Measurements from ENCODE around the gene SPATA13. TPM values are rescaled to one million over a fixed set of nuclear protein-coding genes. Genes with fewer than 3 reads are reported as not detected.

SPATA13 gene
- total and polyA plus RNA-seq, 2 donors (not counting 1 experiment from before 2014, with no cell fraction given), result 11.6 to 24.6 TPM

DNA sequence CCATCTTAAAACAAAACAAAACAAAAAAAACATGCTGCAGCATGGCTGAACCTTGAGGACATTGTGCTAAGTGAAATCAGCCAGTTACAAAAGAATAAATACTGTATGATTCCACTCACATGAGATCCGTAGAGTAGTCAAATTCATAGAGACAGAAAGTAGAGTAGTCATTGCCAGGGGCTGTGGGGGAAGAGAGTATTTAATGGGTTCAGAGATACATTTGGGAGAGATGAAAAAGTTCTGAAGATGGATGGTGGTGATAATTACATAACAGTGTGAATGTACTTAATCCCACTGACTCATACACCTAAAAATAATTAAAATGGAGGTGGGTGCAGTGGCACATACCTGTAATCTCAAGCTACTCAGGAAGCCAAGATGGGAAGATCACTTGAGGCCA, 76.8 kb downstream of the SPATA13 start:
- no peak overlapping the region for H3K4me2 ChIP-seq (ENCODE audit: extremely low read depth, insufficient read depth, low read length)
- H3K36me3 ChIP-seq (ENCODE audit: control insufficient read depth, insufficient read depth, low read length), result no peaks in the 10 kb centered on the region
- no peak overlapping the region for H2AFZ ChIP-seq (ENCODE audit: low read length)
- no peaks in the 10 kb centered on the region for H3K9me3 ChIP-seq (ENCODE audit: control insufficient read depth, insufficient read depth, low read depth, low read length)
- H3K4me3 ChIP-seq (replicated peaks in 1 of 4; ENCODE audit: control extremely low read depth in 1 of 4, insufficient read depth in 1 of 4, low read depth in 3 of 4, low read length in 4 of 4), result no peak overlapping the region
- no peaks in the 10 kb centered on the region for H4K20me1 ChIP-seq (ENCODE audit: control insufficient read depth, extremely low read depth, insufficient read depth, low read length)
- no peaks in the 10 kb centered on the region for H3K27me3 ChIP-seq (ENCODE audit: control insufficient read depth, insufficient read depth, low read length)
- H3K27ac ChIP-seq (ENCODE audit: insufficient read depth, low read length), result no peak overlapping the region
- no peaks in the 10 kb centered on the region for H3K79me2 ChIP-seq (ENCODE audit: control insufficient read depth, insufficient read depth, low read length)
- no peak for DNase-seq (ENCODE audit: low read depth in 2 of 2)
- H3K4me1 ChIP-seq (ENCODE audit: control insufficient read depth, extremely low read depth, insufficient read depth, low read length), result no peaks in the 10 kb centered on the region
- H3K9ac ChIP-seq (ENCODE audit: insufficient read depth, low read length), result no peak overlapping the region
- TF ChIP-seq EZH2 (IDR thresholded peaks at IDR 0.05; ENCODE audit: low read length, missing control alignments), result no peak
- TF ChIP-seq, protein P1, sequence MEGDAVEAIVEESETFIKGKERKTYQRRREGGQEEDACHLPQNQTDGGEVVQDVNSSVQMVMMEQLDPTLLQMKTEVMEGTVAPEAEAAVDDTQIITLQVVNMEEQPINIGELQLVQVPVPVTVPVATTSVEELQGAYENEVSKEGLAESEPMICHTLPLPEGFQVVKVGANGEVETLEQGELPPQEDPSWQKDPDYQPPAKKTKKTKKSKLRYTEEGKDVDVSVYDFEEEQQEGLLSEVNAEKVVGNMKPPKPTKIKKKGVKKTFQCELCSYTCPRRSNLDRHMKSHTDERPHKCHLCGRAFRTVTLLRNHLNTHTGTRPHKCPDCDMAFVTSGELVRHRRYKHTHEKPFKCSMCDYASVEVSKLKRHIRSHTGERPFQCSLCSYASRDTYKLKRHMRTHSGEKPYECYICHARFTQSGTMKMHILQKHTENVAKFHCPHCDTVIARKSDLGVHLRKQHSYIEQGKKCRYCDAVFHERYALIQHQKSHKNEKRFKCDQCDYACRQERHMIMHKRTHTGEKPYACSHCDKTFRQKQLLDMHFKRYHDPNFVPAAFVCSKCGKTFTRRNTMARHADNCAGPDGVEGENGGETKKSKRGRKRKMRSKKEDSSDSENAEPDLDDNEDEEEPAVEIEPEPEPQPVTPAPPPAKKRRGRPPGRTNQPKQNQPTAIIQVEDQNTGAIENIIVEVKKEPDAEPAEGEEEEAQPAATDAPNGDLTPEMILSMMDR (conservative IDR thresholded peaks at IDR 0.05 in 1 of 2, IDR thresholded peaks at IDR 0.05 in 1 of 2; ENCODE audit: low read depth in 1 of 2, low read length in 2 of 2), result no peak

DNA sequence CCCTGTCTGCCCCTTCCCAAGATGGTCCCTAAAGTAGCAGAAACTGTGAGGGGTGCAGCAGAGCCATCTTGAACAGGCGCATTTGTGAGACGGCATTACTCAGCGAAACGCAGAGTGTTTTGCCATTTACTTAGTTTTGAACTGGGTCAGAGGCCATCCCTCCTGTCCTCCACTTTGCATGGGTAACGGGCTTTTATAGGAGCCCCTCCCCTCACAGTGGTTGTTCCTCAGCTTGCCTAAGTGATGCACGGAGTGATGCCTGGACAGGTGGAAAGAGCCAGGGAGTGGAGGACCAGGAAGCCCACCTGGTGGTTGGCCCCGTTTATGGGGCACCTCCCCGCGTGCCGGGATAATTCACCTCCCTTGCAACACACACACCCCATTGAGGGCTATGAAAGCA, 80.8 kb downstream of the SPATA13 start:
- Histone ChIP-seq H3K27me3 (ENCODE audit: control insufficient read depth, insufficient read depth, low read length) (no peaks in the 10 kb centered on the region), H3K4me1 (ENCODE audit: control insufficient read depth, extremely low read depth, insufficient read depth, low read length) (no peaks in the 10 kb centered on the region), H3K36me3 (ENCODE audit: control insufficient read depth, insufficient read depth, low read length) (no peaks in the 10 kb centered on the region), H2AFZ (ENCODE audit: low read length) (no peak overlapping the region), H3K27ac (ENCODE audit: insufficient read depth, low read length) (no peak overlapping the region), H3K4me3 (replicated peaks in 1 of 4; ENCODE audit: control extremely low read depth in 1 of 4, insufficient read depth in 1 of 4, low read depth in 3 of 4, low read length in 4 of 4) (no peak overlapping the region), H3K79me2 (ENCODE audit: control insufficient read depth, insufficient read depth, low read length) (no peaks in the 10 kb centered on the region), H4K20me1 (ENCODE audit: control insufficient read depth, extremely low read depth, insufficient read depth, low read length) (no peaks in the 10 kb centered on the region), H3K9me3 (ENCODE audit: control insufficient read depth, insufficient read depth, low read depth, low read length) (no peaks in the 10 kb centered on the region), H3K9ac (ENCODE audit: insufficient read depth, low read length) (no peak overlapping the region), H3K4me2 (ENCODE audit: extremely low read depth, insufficient read depth, low read length) (no peak overlapping the region)
- no peak for TF ChIP-seq EZH2 (IDR thresholded peaks at IDR 0.05; ENCODE audit: low read length, missing control alignments)
- TF ChIP-seq, protein P1 (conservative IDR thresholded peaks at IDR 0.05 in 1 of 2, IDR thresholded peaks at IDR 0.05 in 1 of 2; ENCODE audit: low read depth in 1 of 2, low read length in 2 of 2), result no peak
- DNase-seq (ENCODE audit: low read depth in 2 of 2), result no peak

- DNase-seq (ENCODE audit: low read depth in 2 of 2), result no peak
- H3K27me3 ChIP-seq (ENCODE audit: control insufficient read depth, insufficient read depth, low read length), result no peaks in the 10 kb centered on the region
- H4K20me1 ChIP-seq (ENCODE audit: control insufficient read depth, extremely low read depth, insufficient read depth, low read length), result no peaks in the 10 kb centered on the region
- no peaks in the 10 kb centered on the region for H3K4me1 ChIP-seq (ENCODE audit: control insufficient read depth, extremely low read depth, insufficient read depth, low read length)
- H3K27ac ChIP-seq (ENCODE audit: insufficient read depth, low read length), result no peak overlapping the region
- H3K9ac ChIP-seq (ENCODE audit: insufficient read depth, low read length), result no peak overlapping the region
- TF ChIP-seq, protein P1 (conservative IDR thresholded peaks at IDR 0.05 in 1 of 2, IDR thresholded peaks at IDR 0.05 in 1 of 2; ENCODE audit: low read depth in 1 of 2, low read length in 2 of 2), result no peak
- no peak for TF ChIP-seq EZH2 (IDR thresholded peaks at IDR 0.05; ENCODE audit: low read length, missing control alignments)
- no peaks in the 10 kb centered on the region for H3K9me3 ChIP-seq (ENCODE audit: control insufficient read depth, insufficient read depth, low read depth, low read length)
- no peak overlapping the region for H3K4me2 ChIP-seq (ENCODE audit: extremely low read depth, insufficient read depth, low read length)
- no peak overlapping the region for H2AFZ ChIP-seq (ENCODE audit: low read length)
- no peak overlapping the region for H3K4me3 ChIP-seq (replicated peaks in 1 of 4; ENCODE audit: control extremely low read depth in 1 of 4, insufficient read depth in 1 of 4, low read depth in 3 of 4, low read length in 4 of 4)
- no peaks in the 10 kb centered on the region for H3K36me3 ChIP-seq (ENCODE audit: control insufficient read depth, insufficient read depth, low read length)
- H3K79me2 ChIP-seq (ENCODE audit: control insufficient read depth, insufficient read depth, low read length), result no peaks in the 10 kb centered on the region
These were observed 81.6 kb downstream of the SPATA13 start for GRCh38 chr13:24242100-24242499.

All from fibroblast of lung (primary cell).